CD8-positive, alpha-beta memory T cell (primary cell): ENCODE measurements around the gene MYRIP. TPM values are rescaled to one million over a fixed set of nuclear protein-coding genes. Genes with fewer than 3 reads are reported as not detected.

Experiments used
- CTCF ChIA-PET: fragments of 350-600 bp; sonication (Branson Sonifier 250); formaldehyde crosslinking; loops from one replicate; lab custom pipeline; 2021; ENCODE audit warnings: antibody characterized with exemption; lab: Charles Lee
- POLR2A ChIA-PET: fragments of 350-600 bp; sonication (Branson Sonifier 250); formaldehyde crosslinking; loops from one replicate; lab custom pipeline; 2021; ENCODE audit warnings: antibody characterized with exemption; lab: Charles Lee
- DNase-seq, 5 donors: peaks; one replicate each; pipeline versions ENCODE4 v3.0.0 to v3.0.0-alpha.2; 2020 to 2022; ENCODE audit warnings: mixed read lengths in 1 of 5
- H3K27ac ChIP-seq: one replicate; pipeline ENCODE4 v1.7.0; 2013; ENCODE audit warnings: low read depth, mild to moderate bottlenecking, low read length, moderate library complexity
- H3K27me3 ChIP-seq: 2 replicates; pipeline ENCODE4 v1.7.0; 2013; ENCODE audit warnings: low read length, mild to moderate bottlenecking; ENCODE audit not compliant: insufficient read depth, poor library complexity, severe bottlenecking
- H3K36me3 ChIP-seq: 2 replicates; pipeline ENCODE4 v1.7.0; 2013; ENCODE audit warnings: mild to moderate bottlenecking, low read length, moderate library complexity; ENCODE audit not compliant: insufficient read depth
- H3K4me1 ChIP-seq: 2 replicates; pipeline ENCODE4 v1.7.0; 2013; ENCODE audit warnings: mild to moderate bottlenecking, low read length, moderate library complexity; ENCODE audit not compliant: insufficient read depth
- H3K4me3 ChIP-seq: 2 replicates; pipeline ENCODE4 v1.7.0; 2013; ENCODE audit warnings: mild to moderate bottlenecking, low read length
- H3K9me3 ChIP-seq: 2 replicates; pipeline ENCODE4 v1.7.0; 2013; ENCODE audit warnings: mild to moderate bottlenecking, low read length
- H3K27ac Mint-ChIP-seq, 8 donors: one replicate each; pipeline ENCODE4 v1.8.0; 2020 to 2021; ENCODE audit warnings: mixed read lengths in 8 of 8, mild to moderate bottlenecking in 6 of 8, inconsistent platforms in 3 of 8, moderate library complexity in 3 of 8
- H3K27me3 Mint-ChIP-seq, 2 donors: one replicate each; pipeline ENCODE4 v1.8.0; 2020 to 2021; ENCODE audit warnings: mixed read lengths in 2 of 2, mild to moderate bottlenecking in 1 of 2, moderate library complexity in 1 of 2
- H3K36me3 Mint-ChIP-seq, 3 donors: one replicate each; pipeline ENCODE4 v1.8.0; 2020 to 2021; ENCODE audit warnings: mixed read lengths in 3 of 3, inconsistent platforms in 1 of 3, mild to moderate bottlenecking in 1 of 3
- H3K4me1 Mint-ChIP-seq, 3 donors: one replicate each; pipeline ENCODE4 v1.8.0; 2020 to 2021; ENCODE audit warnings: mixed read lengths in 3 of 3, inconsistent platforms in 1 of 3, mild to moderate bottlenecking in 1 of 3
- H3K4me3 Mint-ChIP-seq, 7 donors: one replicate each; pipeline ENCODE4 v1.8.0; 2020 to 2021; ENCODE audit warnings: mixed read lengths in 7 of 7, mild to moderate bottlenecking in 6 of 7, moderate library complexity in 4 of 7, inconsistent platforms in 2 of 7
- H3K9me3 Mint-ChIP-seq, 5 donors: one replicate each; pipeline ENCODE4 v1.8.0; 2020 to 2022; ENCODE audit warnings: mixed read lengths in 5 of 5, mild to moderate bottlenecking in 3 of 5, moderate library complexity in 2 of 5, inconsistent platforms in 1 of 5
- polyA plus RNA-seq: library from polyadenylated mRNA; unstranded; fragments of 300-500 nt; fragmentation: Illumina TruSeq; gene quantifications from one replicate; pipeline ENCODE4 v1.2.3, GENCODE V29; 2021
- total RNA-seq, 2 experiments: library from RNA; stranded (reverse); gene quantifications; one replicate each; pipeline ENCODE4 v1.2.3, GENCODE V29; 2021

MYRIP gene
- total and polyA plus RNA-seq, 3 experiments from 2014 or later = not detected

GRCh38 chr3:40229963-40230362 lies 420.6 kb downstream of the MYRIP start:
- no peaks in the 10 kb centered on the region for H3K4me1 Mint-ChIP-seq

GRCh38 chr3:40230382-40230781 lies 421.0 kb downstream of the MYRIP start:
- Histone ChIP-seq H3K4me1 (no peaks in the 10 kb centered on the region), H3K27ac (no peak overlapping the region), H3K36me3 (no peaks in the 10 kb centered on the region), H3K9me3 (no peaks in the 10 kb centered on the region), H3K4me3 (no peak overlapping the region), H3K27me3 (no peaks in the 10 kb centered on the region)
- Mint-ChIP-seq H3K27me3 (peaks cover 0 to 2% of the 10 kb centered on the region in 2 donors), H3K36me3 (peaks cover 0 to 8% (median 0%) of the 10 kb centered on the region in 3 donors), H3K4me1 (no peaks in the 10 kb centered on the region), H3K27ac (no peak overlapping the region), H3K4me3 (no peak overlapping the region), H3K9me3 (peaks cover 0 to 2% (median 0%) of the 10 kb centered on the region in 5 donors)
- DNase-seq = no peak
- POLR2A ChIA-PET = no interaction called here
- CTCF ChIA-PET = no interaction called here

More at GRCh38 chr3:40229963-40230362, 420.6 kb downstream of the MYRIP start:
- Mint-ChIP-seq H3K36me3 (peaks cover 0 to 8% (median 0%) of the 10 kb centered on the region in 3 donors), H3K27ac (no peak overlapping the region), H3K4me3 (no peak overlapping the region), H3K27me3 (peaks cover 0 to 2% of the 10 kb centered on the region in 2 donors), H3K9me3 (peaks cover 0 to 2% (median 0%) of the 10 kb centered on the region in 5 donors)
- CTCF ChIA-PET = no interaction called here
- no peaks in the 10 kb centered on the region for H3K27me3 ChIP-seq
- no peaks in the 10 kb centered on the region for H3K9me3 ChIP-seq
- POLR2A ChIA-PET = no interaction called here
- no peak overlapping the region for H3K4me3 ChIP-seq
- H3K4me1 ChIP-seq = no peaks in the 10 kb centered on the region
- no peak overlapping the region for H3K27ac ChIP-seq
- no peak for DNase-seq
- H3K36me3 ChIP-seq = no peaks in the 10 kb centered on the region

- Histone ChIP-seq H3K4me1 (no peaks in the 10 kb centered on the region), H3K27ac (no peak overlapping the region), H3K9me3 (no peaks in the 10 kb centered on the region), H3K36me3 (no peaks in the 10 kb centered on the region), H3K4me3 (no peak overlapping the region), H3K27me3 (no peaks in the 10 kb centered on the region)
- no peak overlapping the region for H3K4me3 Mint-ChIP-seq
- no peak overlapping the region for H3K27ac Mint-ChIP-seq
- H3K9me3 Mint-ChIP-seq = peaks cover 0 to 2% (median 0%) of the 10 kb centered on the region in 5 donors
- peaks cover 0 to 8% (median 3%) of the 10 kb centered on the region in 3 donors for H3K36me3 Mint-ChIP-seq
- POLR2A ChIA-PET = no interaction called here
- DNase-seq = no peak
- CTCF ChIA-PET = no interaction called here
- no peaks in the 10 kb centered on the region for H3K4me1 Mint-ChIP-seq
- H3K27me3 Mint-ChIP-seq = peaks cover 0 to 2% of the 10 kb centered on the region in 2 donors
Observed at GRCh38 chr3:40232626-40233025, 423.2 kb downstream of the MYRIP start.

- peaks cover 0 to 8% (median 7%) of the 10 kb centered on the region in 3 donors for H3K36me3 Mint-ChIP-seq
- no peak for DNase-seq
- Histone ChIP-seq H3K4me1 (no peaks in the 10 kb centered on the region), H3K27me3 (no peaks in the 10 kb centered on the region), H3K4me3 (no peak overlapping the region), H3K36me3 (no peaks in the 10 kb centered on the region), H3K9me3 (no peaks in the 10 kb centered on the region), H3K27ac (no peak overlapping the region)
- no peak overlapping the region for H3K27ac Mint-ChIP-seq
- H3K9me3 Mint-ChIP-seq = peaks cover 0 to 4% (median 0%) of the 10 kb centered on the region in 5 donors
- POLR2A ChIA-PET = no interaction called here
- H3K27me3 Mint-ChIP-seq = peaks cover 0 to 2% of the 10 kb centered on the region in 2 donors
- CTCF ChIA-PET = no interaction called here
- H3K4me3 Mint-ChIP-seq = no peak overlapping the region
- no peaks in the 10 kb centered on the region for H3K4me1 Mint-ChIP-seq
Observed at GRCh38 chr3:40237159-40237558, 427.8 kb downstream of the MYRIP start.

GRCh38 chr3:40237889-40238571 lies 428.6 kb downstream of the MYRIP start:
- CTCF ChIA-PET = no interaction called here
- H3K36me3 Mint-ChIP-seq = peaks cover 0 to 8% (median 7%) of the 10 kb centered on the region in 3 donors
- POLR2A ChIA-PET = no interaction called here
- no peaks in the 10 kb centered on the region for H3K27me3 ChIP-seq
- no peaks in the 10 kb centered on the region for H3K36me3 ChIP-seq
- H3K4me1 ChIP-seq = no peaks in the 10 kb centered on the region
- H3K27ac Mint-ChIP-seq = no peak overlapping the region
- H3K9me3 Mint-ChIP-seq = peaks cover 0 to 4% (median 0%) of the 10 kb centered on the region in 5 donors
- H3K27me3 Mint-ChIP-seq = peaks cover 0 to 2% of the 10 kb centered on the region in 2 donors
- no peak overlapping the region for H3K4me3 Mint-ChIP-seq
- DNase-seq = no peak
- no peaks in the 10 kb centered on the region for H3K4me1 Mint-ChIP-seq
- no peak overlapping the region for H3K4me3 ChIP-seq
- no peaks in the 10 kb centered on the region for H3K9me3 ChIP-seq
- no peak overlapping the region for H3K27ac ChIP-seq

- ChIA-PET POLR2A (no interaction called here), CTCF (no interaction called here)
- Mint-ChIP-seq H3K27ac (no peak overlapping the region), H3K27me3 (no peaks in the 10 kb centered on the region), H3K4me1 (no peaks in the 10 kb centered on the region), H3K36me3 (peaks cover 0 to 7% (median 0%) of the 10 kb centered on the region in 3 donors), H3K9me3 (peaks cover 0 to 4% (median 0%) of the 10 kb centered on the region in 5 donors), H3K4me3 (no peak overlapping the region)
- no peaks in the 10 kb centered on the region for H3K9me3 ChIP-seq
- no peak overlapping the region for H3K4me3 ChIP-seq
- DNase-seq = no peak
- no peaks in the 10 kb centered on the region for H3K4me1 ChIP-seq
- H3K36me3 ChIP-seq = no peaks in the 10 kb centered on the region
- H3K27me3 ChIP-seq = no peaks in the 10 kb centered on the region
- H3K27ac ChIP-seq = no peak overlapping the region
Observed at GRCh38 chr3:40240921-40241320, 431.5 kb downstream of the MYRIP start.

GRCh38 chr3:40242216-40242615 lies 432.8 kb downstream of the MYRIP start:
- Histone ChIP-seq H3K4me3 (no peak overlapping the region), H3K27ac (no peak overlapping the region), H3K36me3 (no peaks in the 10 kb centered on the region), H3K27me3 (no peaks in the 10 kb centered on the region), H3K9me3 (no peaks in the 10 kb centered on the region), H3K4me1 (no peaks in the 10 kb centered on the region)
- CTCF ChIA-PET = no interaction called here
- H3K36me3 Mint-ChIP-seq = peaks cover 0 to 5% (median 2%) of the 10 kb centered on the region in 3 donors
- no peak overlapping the region for H3K4me3 Mint-ChIP-seq
- H3K9me3 Mint-ChIP-seq = peaks cover 0 to 4% (median 0%) of the 10 kb centered on the region in 5 donors
- H3K27ac Mint-ChIP-seq = no peak overlapping the region
- no peaks in the 10 kb centered on the region for H3K4me1 Mint-ChIP-seq
- DNase-seq = no peak
- POLR2A ChIA-PET = no interaction called here
- H3K27me3 Mint-ChIP-seq = no peaks in the 10 kb centered on the region

GRCh38 chr3:40242638-40243037 lies 433.2 kb downstream of the MYRIP start:
- no peak overlapping the region for H3K27ac Mint-ChIP-seq
- POLR2A ChIA-PET = no interaction called here
- no peaks in the 10 kb centered on the region for H3K4me1 ChIP-seq
- H3K9me3 Mint-ChIP-seq = peaks cover 0 to 4% (median 0%) of the 10 kb centered on the region in 5 donors
- H3K9me3 ChIP-seq = no peaks in the 10 kb centered on the region
- no peaks in the 10 kb centered on the region for H3K4me1 Mint-ChIP-seq
- no peak overlapping the region for H3K4me3 Mint-ChIP-seq
- H3K27me3 ChIP-seq = no peaks in the 10 kb centered on the region
- H3K36me3 Mint-ChIP-seq = peaks cover 0 to 4% (median 2%) of the 10 kb centered on the region in 3 donors
- H3K27ac ChIP-seq = no peak overlapping the region
- no peaks in the 10 kb centered on the region for H3K36me3 ChIP-seq
- no peak for DNase-seq
- CTCF ChIA-PET = no interaction called here
- H3K4me3 ChIP-seq = no peak overlapping the region
- no peaks in the 10 kb centered on the region for H3K27me3 Mint-ChIP-seq
